ENCODE results near the gene PAPPA. TPM values are rescaled to one million over a fixed set of nuclear protein-coding genes. Genes with fewer than 3 reads are reported as not detected.

PAPPA gene
- total and polyA plus RNA-seq, 9 of the 15 experiments (the other 6 are each of a cell fraction or from before 2014, with no cell fraction given): 0.06 to 0.18 (median 0.11) TPM

DNA sequence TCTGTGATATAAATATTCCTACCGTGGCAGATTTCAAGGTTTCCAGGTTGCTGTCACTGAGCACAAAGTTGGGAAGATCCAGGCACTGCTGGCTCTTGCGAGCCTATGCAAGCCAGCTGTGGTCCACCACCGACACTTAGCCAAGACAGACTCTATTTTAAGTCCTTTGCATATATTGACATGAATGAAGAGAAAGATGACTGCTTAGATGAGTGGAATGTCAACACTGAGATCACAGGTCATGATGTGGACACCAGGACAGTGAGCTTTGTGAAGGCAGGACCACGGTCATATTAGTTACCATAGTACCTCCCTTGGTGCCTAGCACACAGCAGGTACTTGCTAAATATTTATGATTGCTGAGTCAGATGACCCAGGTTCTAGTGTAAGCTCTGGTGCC is 217.0 kb downstream of the PAPPA start:
- Histone ChIP-seq H3K4me1 (replicated peaks in 1 of 2; ENCODE audit: control insufficient read depth in 2 of 2, insufficient read depth in 2 of 2, low read length in 2 of 2) (peaks cover 0 to 11% of the 10 kb centered on the region in 2 experiments; a peak in 2 of 5 replicates), H3K36me3 (ENCODE audit: control insufficient read depth, insufficient read depth, low read length) (no peaks in the 10 kb centered on the region), H3K9me3 (replicated peaks; ENCODE audit: control insufficient read depth, insufficient read depth, low read depth, low read length) (no peaks in the 10 kb centered on the region), H3K4me3 (no peak overlapping the region), H3K27ac (ENCODE audit: extremely low read depth, low read depth, low read length) (no peak overlapping the region), H3K9me1 (ENCODE audit: control insufficient read depth, insufficient read depth, low read length) (no peaks in the 10 kb centered on the region), H3K79me2 (ENCODE audit: control insufficient read depth, insufficient read depth, low read length) (no peaks in the 10 kb centered on the region), H2AFZ (ENCODE audit: low read depth, low read length) (no peak overlapping the region), H3K4me2 (ENCODE audit: insufficient read depth, low read length) (no peak overlapping the region), H4K20me1 (replicated peaks; ENCODE audit: control insufficient read depth, insufficient read depth, low read length) (no peaks in the 10 kb centered on the region), H3K27me3 (ENCODE audit: control insufficient read depth in 2 of 2, insufficient read depth in 2 of 2, low read length in 2 of 2) (no peaks in the 10 kb centered on the region), H3K9ac (ENCODE audit: insufficient read depth in 1 of 2, low read depth in 2 of 2, low read length in 2 of 2) (no peak overlapping the region)
- TF ChIP-seq ATF7 (IDR thresholded peaks at IDR 0.05) (no peak), ZBTB8A (IDR thresholded peaks at IDR 0.05; ENCODE audit: partially characterized antibody) (no peak), ZNF316 (IDR thresholded peaks at IDR 0.05) (peak; percentile 22; the same call in 1 of the 2 replicates), RFX7 (CRISPR knock-in tag; IDR thresholded peaks at IDR 0.05) (no peak)
- TF ChIP-seq, protein P1, sequence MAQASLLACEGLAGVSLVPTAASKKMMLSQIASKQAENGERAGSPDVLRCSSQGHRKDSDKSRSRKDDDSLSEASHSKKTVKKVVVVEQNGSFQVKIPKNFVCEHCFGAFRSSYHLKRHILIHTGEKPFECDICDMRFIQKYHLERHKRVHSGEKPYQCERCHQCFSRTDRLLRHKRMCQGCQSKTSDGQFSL (CRISPR knock-in tag; IDR thresholded peaks at IDR 0.05): no peak
- TF ChIP-seq, protein P1 (tag; IDR thresholded peaks at IDR 0.05): no peak
- FAIRE-seq: no peak
- no peak for DNase-seq (ENCODE audit: extremely low read depth in 1 of 4, low spot score in 3 of 4)
- CTCF ChIA-PET (ENCODE audit: low intra/inter-chr PET ratio): no interaction called here
- no peak for ATAC-seq
- no TSS peak for BruUV-seq (replicated peaks)
- intact Hi-C loops (cut with micrococcal nuclease): no loop called here
- in situ Hi-C loops (cut with MboI): no loop called here
- 54% methylated on average over 4 of the region's 4 CpGs for WGBS (ENCODE audit: insufficient coverage, low coverage, missing lambda C conversion rate)
- POLR2A ChIA-PET: interaction anchor here (0.6 to 0.8 kb wide), 2 partner anchors 53 to 176 kb away, joined by 3 read pairs; no protein-coding TSS in a partner anchor
